ENCODE measurements around the gene COTL1.
"Not testable (repeated sequence)": the region's sequence is repeated elsewhere in the genome, so short reads cannot be mapped to it uniquely, and the experiment has no call there.

Gene COTL1

DNA sequence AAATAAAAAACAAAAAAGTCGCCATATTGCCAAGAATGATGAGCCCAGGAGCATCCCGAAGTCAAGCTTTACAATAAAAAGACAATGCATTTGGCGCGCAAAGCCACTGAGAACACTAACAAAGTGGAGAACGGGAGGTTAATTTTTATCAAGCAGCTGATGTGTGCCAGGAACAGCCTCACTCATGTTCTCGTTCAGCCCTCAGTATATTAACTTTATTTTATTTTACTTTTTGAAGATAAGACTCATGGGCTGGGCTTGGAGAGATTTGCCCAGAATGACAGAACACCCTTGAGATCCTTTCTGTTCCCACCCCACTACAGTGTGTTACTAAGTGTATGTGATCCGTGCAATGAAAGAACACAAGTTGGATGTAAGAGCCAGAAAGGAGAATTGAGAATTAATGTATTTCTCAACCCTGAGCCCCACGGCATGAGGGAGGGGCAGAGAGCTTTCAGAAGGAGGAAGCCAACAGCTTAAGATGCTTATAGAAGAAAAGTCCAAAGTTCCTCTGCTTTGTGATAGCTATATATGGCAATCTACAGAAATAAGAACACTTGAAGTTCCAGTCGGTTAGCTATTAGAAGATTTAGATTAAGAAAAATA lies 48.4 kb downstream of the COTL1 start:
- DNase-seq (ENCODE audit: low read depth) = no peak

DNA sequence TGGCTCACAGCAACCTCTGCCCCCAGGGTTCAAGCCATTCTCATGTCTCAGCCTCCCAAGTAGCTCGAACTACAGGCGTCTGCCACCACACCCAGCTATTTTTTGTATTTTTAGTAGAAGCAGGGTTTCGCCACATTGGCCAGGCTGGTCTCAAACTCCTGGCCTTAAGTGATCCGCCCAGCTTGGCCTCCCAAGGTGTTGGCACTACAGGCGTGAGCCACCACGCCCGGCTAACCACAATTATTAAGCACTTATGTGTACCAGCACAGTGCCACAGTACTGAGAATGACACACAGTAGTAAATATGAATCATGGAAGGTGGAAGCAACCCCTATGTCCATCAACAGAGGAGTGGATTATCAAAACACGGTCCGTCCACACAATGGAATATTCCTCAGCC lies 49.8 kb downstream of the COTL1 start:
- DNase-seq (ENCODE audit: low read depth) = no peak

GRCh38 chr16:84567286-84567962 lies 50.5 kb downstream of the COTL1 start:
- DNase-seq (ENCODE audit: low read depth) = no peak

GRCh38 chr16:84566545-84567257 lies 51.2 kb downstream of the COTL1 start:
- no peak for DNase-seq (ENCODE audit: low read depth)

GRCh38 chr16:84565669-84566495 lies 52.0 kb downstream of the COTL1 start:
- DNase-seq (ENCODE audit: low read depth) = no peak

- no peak for DNase-seq (ENCODE audit: low read depth)
Measured at GRCh38 chr16:84563786-84564420, 54.0 kb downstream of the COTL1 start.

DNA sequence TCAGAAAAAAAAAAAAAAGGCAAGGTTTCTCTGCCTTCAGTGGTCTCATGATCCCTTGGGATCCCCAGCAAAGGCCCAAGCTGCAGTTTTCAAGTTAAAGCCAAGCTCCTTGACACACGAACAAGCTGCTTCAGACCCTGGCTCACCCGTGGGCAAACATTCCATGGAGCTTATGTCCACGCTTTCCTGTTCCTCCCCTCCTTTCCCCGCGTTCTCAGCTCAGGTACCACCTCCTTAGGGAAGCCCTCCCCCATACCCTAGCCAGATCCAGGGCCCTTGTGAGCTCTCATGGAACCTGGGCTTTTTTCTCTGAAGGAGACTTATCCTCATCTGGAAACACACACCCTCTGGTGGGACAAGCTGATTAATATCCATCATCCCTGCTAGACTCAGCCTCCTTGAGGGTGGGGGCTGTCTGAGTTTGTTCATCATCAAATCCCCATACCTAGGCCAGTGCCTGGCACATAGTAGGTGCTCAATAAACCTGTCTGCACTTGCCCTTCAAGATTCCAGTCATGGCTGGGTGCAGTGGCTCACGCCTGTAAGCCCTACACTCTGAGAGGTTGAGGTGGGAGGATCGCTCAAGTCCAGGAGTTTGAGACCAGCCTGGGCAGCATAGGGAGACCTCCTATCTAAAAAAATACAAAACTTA lies 54.7 kb downstream of the COTL1 start:
- DNase-seq (ENCODE audit: low read depth) = no peak

- DNase-seq (ENCODE audit: low read depth) = no peak
Measured at GRCh38 chr16:84562174-84562815, 55.6 kb downstream of the COTL1 start.

- DNase-seq (ENCODE audit: low read depth) = no peak
Measured at GRCh38 chr16:84561291-84561690, 56.6 kb downstream of the COTL1 start.

GRCh38 chr16:84560269-84560668 lies 57.6 kb downstream of the COTL1 start:
- DNase-seq (ENCODE audit: low read depth) = no peak

DNA sequence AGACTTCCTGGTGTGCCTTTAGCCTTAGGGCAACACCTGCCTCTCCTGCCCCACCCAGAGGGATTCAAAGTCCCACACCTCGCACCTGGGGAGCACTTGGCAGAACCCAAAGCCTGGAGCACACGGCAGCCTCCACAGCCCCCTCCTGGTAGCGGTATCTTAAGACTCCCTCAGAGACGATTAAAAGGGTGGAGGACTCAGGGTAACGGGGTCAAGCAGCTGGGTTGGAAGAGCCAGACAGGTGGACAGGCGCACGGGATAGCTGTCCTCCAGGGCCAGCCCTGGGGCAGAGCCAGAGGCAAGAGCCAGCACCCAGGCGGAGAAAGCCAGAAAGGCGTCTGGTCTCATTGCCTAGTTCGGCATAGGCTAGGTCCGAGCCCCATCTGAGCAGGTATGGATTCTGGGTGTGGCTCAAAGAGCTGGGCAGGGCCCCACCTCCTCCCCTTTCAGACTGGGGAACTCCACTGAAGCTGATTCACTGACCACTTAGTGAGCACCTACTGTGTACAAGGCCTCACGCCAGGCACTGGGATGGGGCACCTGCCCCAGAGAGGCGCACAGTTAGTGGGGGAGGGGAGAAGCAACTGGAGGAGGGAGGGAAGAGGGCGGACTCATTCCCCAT lies 58.5 kb downstream of the COTL1 start:
- DNase-seq (ENCODE audit: low read depth) = no peak

- DNase-seq (ENCODE audit: low read depth) = not testable (repeated sequence)
Measured at GRCh38 chr16:84558850-84559249, 59.0 kb downstream of the COTL1 start.

- no peak for DNase-seq (ENCODE audit: low read depth)
Measured at GRCh38 chr16:84557504-84557903, 60.4 kb downstream of the COTL1 start.

DNA sequence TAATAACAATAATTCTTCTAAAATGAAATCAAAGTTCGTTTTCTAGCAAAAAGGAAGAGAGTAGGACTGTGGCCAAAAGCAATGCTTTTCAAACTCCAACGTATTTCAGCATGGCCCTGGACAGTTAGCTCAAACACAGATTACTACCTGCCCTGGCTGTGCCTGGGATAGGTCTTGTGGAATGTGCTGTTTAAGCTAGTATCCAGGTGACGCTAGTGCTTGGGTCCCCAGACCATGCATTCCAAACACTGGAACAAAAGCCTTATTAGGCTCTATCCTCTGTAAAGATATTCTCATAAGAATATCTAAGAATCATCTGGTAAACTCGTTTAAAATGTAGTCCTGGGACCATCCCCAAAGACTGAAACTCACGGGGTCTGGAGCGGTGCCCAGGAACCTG lies 60.8 kb downstream of the COTL1 start:
- no peak for DNase-seq (ENCODE audit: low read depth)

- DNase-seq (ENCODE audit: low read depth) = no peak
Measured at GRCh38 chr16:84555418-84556196, 62.3 kb downstream of the COTL1 start.

DNA sequence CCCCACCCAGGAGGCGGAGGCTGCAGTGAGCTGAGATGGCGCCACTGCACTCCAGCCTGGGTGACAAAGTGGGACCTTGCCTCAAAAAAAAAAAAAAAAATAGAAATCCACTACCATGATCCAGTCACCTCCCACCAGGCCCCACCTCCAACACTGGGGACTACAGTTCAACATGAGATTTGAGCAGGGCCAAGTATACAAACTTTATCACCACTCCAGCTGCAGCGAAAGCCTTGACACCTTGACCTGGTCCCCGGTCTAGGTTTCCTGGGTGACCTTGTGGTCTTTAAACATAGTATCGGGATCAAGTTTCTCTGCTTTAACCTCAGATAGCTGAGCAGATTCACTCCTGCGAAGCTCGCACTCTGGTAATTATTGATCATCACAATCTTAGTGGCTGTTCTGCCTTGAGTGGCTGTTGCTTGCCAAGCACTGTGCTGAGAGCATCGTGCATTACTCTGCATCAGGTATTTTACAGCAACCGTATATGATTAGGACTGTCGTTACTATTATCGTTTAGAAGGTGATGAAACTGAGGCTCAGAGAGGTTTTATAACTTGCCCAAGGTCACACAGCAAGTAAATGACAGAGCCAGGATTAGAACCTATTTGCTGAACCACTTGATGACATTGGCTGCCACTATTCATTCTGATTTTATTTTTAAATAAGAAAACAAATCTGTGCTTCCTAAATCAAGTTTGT lies 63.1 kb downstream of the COTL1 start:
- DNase-seq (ENCODE audit: low read depth) = no peak

- DNase-seq (ENCODE audit: low read depth) = no peak
Measured at GRCh38 chr16:84553873-84554399, 63.9 kb downstream of the COTL1 start.

- no peak for DNase-seq (ENCODE audit: low read depth)
Measured at GRCh38 chr16:84552135-84552534, 65.7 kb downstream of the COTL1 start.

DNA sequence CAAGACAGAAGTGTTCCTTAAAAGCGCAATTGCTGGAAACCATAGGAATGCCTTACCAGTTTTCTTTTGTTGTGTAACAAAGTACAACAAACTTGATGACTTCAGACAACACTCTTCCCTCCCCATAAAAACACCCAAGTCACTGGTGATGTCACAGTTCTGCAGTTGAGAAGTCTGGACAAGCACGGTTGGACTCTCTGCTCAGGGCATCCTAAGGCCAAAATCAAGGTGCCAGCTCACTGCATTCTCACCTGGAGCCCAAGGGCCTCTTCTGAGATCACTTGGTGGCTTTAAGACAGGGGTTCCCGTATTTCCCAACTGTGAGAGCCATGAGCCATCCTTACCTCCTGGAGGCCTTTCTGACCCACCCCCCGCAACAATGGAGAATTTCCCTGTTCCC lies 67.8 kb downstream of the COTL1 start:
- no peak for DNase-seq (ENCODE audit: low read depth)

Measured in HS-5 (cell line).